CD4-positive, alpha-beta T cell (primary cell): ENCODE results near the gene SLC38A10. TPM values are rescaled to one million over a fixed set of nuclear protein-coding genes. Genes with fewer than 3 reads are reported as not detected.

ENCODE experiments used
- ATAC-seq: fragments of 200-7000 bp; cut with Tn5 transposase; one replicate; pipeline ENCODE4 v1.10.0; 2022; ENCODE audit warnings: mild to moderate bottlenecking; ENCODE audit not compliant: poor library complexity
- CTCF ChIA-PET: fragments of 350-600 bp; sonication (Branson Sonifier 250); formaldehyde crosslinking; loops from one replicate; lab custom pipeline; 2021; ENCODE audit warnings: antibody characterized with exemption, inconsistent platforms; lab: Charles Lee
- POLR2A ChIA-PET: fragments of 350-600 bp; sonication (Branson Sonifier 250); formaldehyde crosslinking; loops from one replicate; lab custom pipeline; 2021; ENCODE audit warnings: antibody characterized with exemption, inconsistent platforms; lab: Charles Lee
- DNase-seq, 14 experiments: peaks; one replicate each; pipeline ENCODE4 v3.0.0-alpha.2; 2013 to 2020; ENCODE audit warnings: mixed read lengths in 2 of 14
- H3K27ac ChIP-seq, 2 donors: one replicate each; pipeline versions ENCODE4 v1.5.1 to v1.7.0; 2013; ENCODE audit warnings: low read length in 2 of 2, low read depth in 1 of 2, mild to moderate bottlenecking in 1 of 2
- H3K27me3 ChIP-seq, 2 experiments: 1 replicate in 1 of 2; 2 replicates in 1 of 2; pipeline versions ENCODE4 v1.6.1 to v1.7.0; 2013; ENCODE audit warnings: low read length in 2 of 2, control low read depth in 1 of 2, mild to moderate bottlenecking in 1 of 2, moderate library complexity in 1 of 2; ENCODE audit not compliant: insufficient read depth in 2 of 2, control insufficient read depth in 1 of 2
- H3K36me3 ChIP-seq: one replicate; pipeline ENCODE4 v1.6.1; 2013; ENCODE audit warnings: low read length, control low read depth; ENCODE audit not compliant: insufficient read depth
- H3K4me1 ChIP-seq: one replicate; pipeline ENCODE4 v1.6.1; 2013; ENCODE audit warnings: low read length, control low read depth; ENCODE audit not compliant: insufficient read depth
- H3K4me3 ChIP-seq: one replicate; pipeline ENCODE4 v1.5.1; 2013; ENCODE audit warnings: mild to moderate bottlenecking, low read length, moderate library complexity
- H3K9me3 ChIP-seq, 2 experiments: 1 replicate in 1 of 2; 2 replicates in 1 of 2; pipeline versions ENCODE4 v1.6.1 to v1.7.0; 2013; ENCODE audit warnings: low read length in 2 of 2, mild to moderate bottlenecking in 2 of 2, control low read depth in 1 of 2, moderate library complexity in 1 of 2; ENCODE audit not compliant: control insufficient read depth in 1 of 2, insufficient read depth in 1 of 2
- H3K27ac Mint-ChIP-seq: one replicate; pipeline ENCODE4 v1.8.0; 2020; ENCODE audit warnings: mixed read lengths
- H3K27me3 Mint-ChIP-seq: one replicate; pipeline ENCODE4 v1.8.0; 2021; ENCODE audit warnings: mixed read lengths
- H3K36me3 Mint-ChIP-seq: one replicate; pipeline ENCODE4 v1.8.0; 2021; ENCODE audit warnings: low read depth, mixed read lengths
- H3K4me1 Mint-ChIP-seq: one replicate; pipeline ENCODE4 v1.8.0; 2021; ENCODE audit warnings: low read depth, mixed read lengths
- H3K4me3 Mint-ChIP-seq: one replicate; pipeline ENCODE4 v1.8.0; 2020; ENCODE audit warnings: mild to moderate bottlenecking, mixed read lengths
- H3K9me3 Mint-ChIP-seq: one replicate; pipeline ENCODE4 v1.8.0; 2020; ENCODE audit warnings: mixed read lengths
- CTCF ChIP-seq: fragments of 200-600 bp; IDR thresholded peaks from one replicate; pipeline ENCODE4 v1.8.0; 2022; ENCODE audit warnings: antibody characterized with exemption, mild to moderate bottlenecking
- intact Hi-C, 2 experiments: fragments of 100-400 bp; cut with DNase I in 1 of 2; cut with micrococcal nuclease in 1 of 2; formaldehyde crosslinking; loops; one replicate each; pipeline versions ENCODE4 v1.15.1 to v1.9.0; 2023 to 2025; cut with DNase I, micrococcal nuclease
- total RNA-seq, 174 experiments: library from RNA in 2 of 174; stranded (reverse) in 2 of 174; gene quantifications; one replicate each; pipeline ENCODE4 v1.2.3 and lab custom pipeline; 2021 to 2026

Gene SLC38A10
- total RNA-seq, 2 experiments from 2014 or later: 22.8 to 26.4 TPM

- ChIA-PET CTCF (no interaction called here), POLR2A (no interaction called here)
- Histone ChIP-seq H3K27me3 (no peaks in the 10 kb centered on the region), H3K9me3 (no peaks in the 10 kb centered on the region), H3K4me3 (no peak overlapping the region), H3K27ac (no peak overlapping the region), H3K36me3 (peaks cover 2% of the 10 kb centered on the region), H3K4me1 (no peaks in the 10 kb centered on the region)
- no peaks in the 10 kb centered on the region for H3K27me3 Mint-ChIP-seq
- DNase-seq: no peak
- no peaks in the 10 kb centered on the region for H3K4me1 Mint-ChIP-seq
- H3K27ac Mint-ChIP-seq: no peak overlapping the region
- intact Hi-C loops: no loop called here
- TF ChIP-seq CTCF: no peak
- no peak for ATAC-seq
- H3K36me3 Mint-ChIP-seq: no peaks in the 10 kb centered on the region
- no peaks in the 10 kb centered on the region for H3K9me3 Mint-ChIP-seq
- no peak overlapping the region for H3K4me3 Mint-ChIP-seq
Observed at GRCh38 chr17:81204578-81204977, 90.5 kb downstream of the SLC38A10 start.

- Mint-ChIP-seq H3K4me1 (no peaks in the 10 kb centered on the region), H3K27me3 (no peaks in the 10 kb centered on the region), H3K36me3 (no peaks in the 10 kb centered on the region), H3K9me3 (no peaks in the 10 kb centered on the region), H3K4me3 (no peak overlapping the region), H3K27ac (no peak overlapping the region)
- Histone ChIP-seq H3K27me3 (no peaks in the 10 kb centered on the region), H3K27ac (no peak overlapping the region), H3K9me3 (no peaks in the 10 kb centered on the region), H3K4me1 (no peaks in the 10 kb centered on the region), H3K36me3 (peaks cover 2% of the 10 kb centered on the region), H3K4me3 (no peak overlapping the region)
- ChIA-PET POLR2A (no interaction called here), CTCF (no interaction called here)
- intact Hi-C loops: no loop called here
- ATAC-seq (no peak), DNase-seq (no peak)
- no peak for TF ChIP-seq CTCF
Observed at GRCh38 chr17:81203136-81203535, 92.0 kb downstream of the SLC38A10 start.

GRCh38 chr17:81202318-81202717 lies 92.8 kb downstream of the SLC38A10 start:
- intact Hi-C loops: no loop called here
- H3K36me3 ChIP-seq: peaks cover 2% of the 10 kb centered on the region
- no peak overlapping the region for H3K27ac ChIP-seq
- TF ChIP-seq CTCF: no peak
- Mint-ChIP-seq H3K4me3 (no peak overlapping the region), H3K27me3 (no peaks in the 10 kb centered on the region), H3K9me3 (no peaks in the 10 kb centered on the region), H3K36me3 (no peaks in the 10 kb centered on the region), H3K4me1 (no peaks in the 10 kb centered on the region), H3K27ac (no peak overlapping the region)
- no peaks in the 10 kb centered on the region for H3K27me3 ChIP-seq
- no peaks in the 10 kb centered on the region for H3K4me1 ChIP-seq
- no peak overlapping the region for H3K4me3 ChIP-seq
- no peaks in the 10 kb centered on the region for H3K9me3 ChIP-seq
- ChIA-PET CTCF (no interaction called here), POLR2A (no interaction called here)
- ATAC-seq (no peak), DNase-seq (no peak)
